ENCODE data around the gene TMEM205.
"Not testable (repeated sequence)": the region's sequence is repeated elsewhere in the genome, so short reads cannot be mapped to it uniquely, and the experiment has no call there.

Gene TMEM205

DNA sequence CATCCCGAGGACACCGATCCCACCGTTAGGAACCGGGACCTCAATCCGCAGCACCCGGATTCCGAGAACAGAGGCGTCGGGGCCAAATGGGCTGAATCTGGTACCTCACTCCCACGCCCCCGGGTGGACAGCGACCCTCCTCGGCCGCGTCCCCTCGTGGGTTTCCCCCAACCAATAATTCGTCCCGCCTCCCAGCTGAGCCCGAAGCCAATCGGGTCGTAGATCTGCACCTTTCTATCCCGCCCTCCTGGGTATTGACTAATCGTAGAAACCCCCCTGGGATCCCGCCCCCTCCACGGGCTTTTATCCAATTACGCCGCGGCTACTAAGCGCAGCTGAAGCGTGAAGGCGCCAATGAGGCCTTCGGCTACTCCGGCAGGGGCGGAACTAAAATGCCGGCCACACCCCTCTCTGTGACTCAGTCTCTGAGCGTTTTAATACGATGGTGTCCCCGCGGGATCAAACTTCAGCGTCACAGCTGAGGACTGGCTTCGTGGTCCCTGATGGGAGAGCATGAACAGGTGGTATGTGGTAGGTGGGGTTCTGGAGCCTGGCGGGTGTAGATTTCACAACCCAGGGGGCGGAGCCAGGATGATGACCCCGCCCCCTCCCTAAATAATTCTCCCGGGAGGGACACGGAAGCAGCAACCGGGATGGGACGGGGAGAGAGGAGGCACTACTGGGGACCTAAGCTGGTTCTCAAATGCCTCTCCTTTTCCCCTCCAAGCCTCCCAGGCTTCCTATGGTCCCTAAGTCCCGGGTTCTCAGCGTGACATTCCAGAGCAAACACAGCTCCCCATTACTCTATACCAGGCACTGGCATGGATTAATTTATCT lies at the start of gene TMEM205, which contains the start of gene CCDC159:
TSS of gene TMEM205 (minus strand) at position 165 of the 837 bp plus-strand sequence. CDS start 649 bp downstream, outside the sequence.
TSS of gene CCDC159 (plus strand) at position 416 of the 837 bp plus-strand sequence. CDS start at position 504, 88 bp downstream.
- peak; percentile 98 for DNase-seq (ENCODE audit: low read depth in 2 of 2)

GRCh38 chr19:11390933-11391680 lies 45.0 kb upstream of the TMEM205 start:
- DNase-seq (ENCODE audit: low read depth in 2 of 2): no peak

DNA sequence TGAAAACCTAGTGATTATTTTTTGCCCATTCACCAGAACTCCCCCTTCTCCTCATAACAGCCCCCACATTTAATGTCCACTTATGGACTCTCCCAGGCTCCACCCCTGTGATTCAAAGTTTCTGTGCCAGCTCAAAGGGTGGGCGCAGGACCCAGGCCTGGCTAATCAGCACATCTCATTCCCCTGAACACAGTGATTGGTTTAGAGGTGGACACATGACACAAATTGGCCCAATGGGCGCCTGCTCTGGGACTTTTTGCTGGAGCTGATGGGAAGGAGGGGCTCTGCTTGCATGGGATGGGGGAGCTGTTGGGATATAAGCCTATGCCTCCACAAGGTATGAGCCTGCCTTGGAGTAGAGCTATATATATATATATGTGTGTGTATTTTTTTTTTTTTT lies 44.3 kb upstream of the TMEM205 start:
- DNase-seq (ENCODE audit: low read depth in 2 of 2): no peak

GRCh38 chr19:11387162-11388034 lies 41.3 kb upstream of the TMEM205 start:
- DNase-seq (ENCODE audit: low read depth in 2 of 2): no peak

DNA sequence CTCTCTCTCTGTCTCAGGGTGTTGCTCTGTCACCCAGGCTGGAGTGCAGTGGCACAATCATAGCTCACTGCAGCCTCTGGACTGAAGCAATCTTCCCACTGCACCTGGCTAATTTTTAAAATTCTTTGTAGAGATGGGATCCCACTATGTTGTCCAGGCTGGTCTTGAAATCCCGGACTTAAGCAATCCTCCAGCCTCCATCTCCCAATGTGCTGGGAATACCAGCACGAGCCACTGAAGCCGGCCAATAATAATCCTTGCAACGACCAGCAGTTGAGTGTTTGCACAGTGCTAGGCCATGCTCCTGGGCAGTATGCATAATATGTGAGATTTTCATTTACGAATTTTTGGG lies 38.7 kb upstream of the TMEM205 start:
- DNase-seq (ENCODE audit: low read depth in 2 of 2): no peak

DNA sequence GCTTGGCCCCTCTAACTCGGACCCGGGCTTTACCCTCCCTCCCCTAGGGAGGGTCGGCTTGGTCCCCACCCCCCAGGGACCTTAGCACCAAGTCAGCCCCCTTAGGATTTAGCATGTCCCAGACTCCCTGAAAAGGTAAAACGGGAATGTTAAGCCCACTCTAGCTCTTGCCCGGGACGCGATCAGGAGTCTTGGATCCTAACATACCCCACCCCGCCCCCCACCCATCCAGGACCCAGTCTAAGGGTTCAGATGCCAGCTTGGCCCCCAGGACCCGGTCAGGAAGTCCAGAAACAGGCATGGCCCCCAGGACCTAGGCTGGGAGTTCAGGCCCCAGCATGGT lies 37.6 kb upstream of the TMEM205 start:
- no peak for DNase-seq (ENCODE audit: low read depth in 2 of 2)

- DNase-seq (ENCODE audit: low read depth in 2 of 2): no peak
Observed at GRCh38 chr19:11382898-11383705, 37.0 kb upstream of the TMEM205 start.

- DNase-seq (ENCODE audit: low read depth in 2 of 2): peak; percentile 89 to 93
Observed at GRCh38 chr19:11380653-11381537, 34.8 kb upstream of the TMEM205 start.

DNA sequence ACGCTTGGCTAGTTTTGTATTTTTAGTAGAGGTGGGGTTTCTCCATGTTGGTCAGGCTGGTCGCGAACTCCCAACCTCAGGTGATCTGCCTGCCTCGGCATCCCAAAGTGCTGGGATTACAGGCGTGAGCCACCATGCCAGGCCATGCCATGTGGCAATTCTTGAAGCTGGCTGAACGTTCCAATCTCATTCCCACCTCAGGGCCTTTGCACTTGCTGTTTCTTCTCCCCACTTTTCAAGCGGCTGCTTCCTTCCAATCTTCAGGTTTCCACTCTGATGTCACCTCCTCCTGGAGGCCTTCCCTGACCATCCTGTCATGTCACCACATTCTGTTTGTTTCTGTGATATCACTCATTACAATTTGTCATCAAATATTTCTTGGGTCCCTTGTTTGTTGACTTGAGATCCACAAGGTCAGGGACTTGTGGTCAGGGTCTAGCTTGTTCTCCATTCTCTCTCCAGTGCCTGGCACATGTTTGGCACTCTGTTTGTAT lies 33.8 kb upstream of the TMEM205 start:
- no peak for DNase-seq (ENCODE audit: low read depth in 2 of 2)

DNA sequence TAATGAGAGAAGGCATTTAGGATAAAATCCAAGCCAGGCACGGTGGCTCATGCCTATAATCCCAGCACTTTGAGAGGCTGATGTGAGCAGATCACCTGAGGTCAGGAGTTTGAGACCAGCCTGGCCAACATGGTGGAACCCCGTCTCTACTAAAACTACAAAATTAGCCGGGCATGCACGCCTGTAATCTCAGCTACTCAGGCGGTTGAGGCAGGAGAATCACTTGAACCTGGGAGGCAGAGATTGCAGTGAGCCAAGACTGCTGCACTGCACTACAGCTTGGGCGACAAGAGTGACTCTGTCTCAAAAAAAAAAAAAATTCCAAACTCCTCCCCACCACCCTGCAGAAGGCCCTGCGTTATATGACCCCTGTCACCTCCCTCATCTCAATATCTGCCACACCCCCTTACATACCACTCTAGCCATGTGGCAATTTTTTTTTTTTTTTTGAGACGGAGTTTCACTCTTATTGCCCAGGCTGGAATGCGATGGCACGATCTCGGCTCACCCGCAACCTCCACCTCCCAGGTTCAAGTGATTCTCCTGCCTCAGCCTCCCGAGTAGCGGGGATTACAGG lies 33.3 kb upstream of the TMEM205 start:
- not testable (repeated sequence) for DNase-seq (ENCODE audit: low read depth in 2 of 2)

DNA sequence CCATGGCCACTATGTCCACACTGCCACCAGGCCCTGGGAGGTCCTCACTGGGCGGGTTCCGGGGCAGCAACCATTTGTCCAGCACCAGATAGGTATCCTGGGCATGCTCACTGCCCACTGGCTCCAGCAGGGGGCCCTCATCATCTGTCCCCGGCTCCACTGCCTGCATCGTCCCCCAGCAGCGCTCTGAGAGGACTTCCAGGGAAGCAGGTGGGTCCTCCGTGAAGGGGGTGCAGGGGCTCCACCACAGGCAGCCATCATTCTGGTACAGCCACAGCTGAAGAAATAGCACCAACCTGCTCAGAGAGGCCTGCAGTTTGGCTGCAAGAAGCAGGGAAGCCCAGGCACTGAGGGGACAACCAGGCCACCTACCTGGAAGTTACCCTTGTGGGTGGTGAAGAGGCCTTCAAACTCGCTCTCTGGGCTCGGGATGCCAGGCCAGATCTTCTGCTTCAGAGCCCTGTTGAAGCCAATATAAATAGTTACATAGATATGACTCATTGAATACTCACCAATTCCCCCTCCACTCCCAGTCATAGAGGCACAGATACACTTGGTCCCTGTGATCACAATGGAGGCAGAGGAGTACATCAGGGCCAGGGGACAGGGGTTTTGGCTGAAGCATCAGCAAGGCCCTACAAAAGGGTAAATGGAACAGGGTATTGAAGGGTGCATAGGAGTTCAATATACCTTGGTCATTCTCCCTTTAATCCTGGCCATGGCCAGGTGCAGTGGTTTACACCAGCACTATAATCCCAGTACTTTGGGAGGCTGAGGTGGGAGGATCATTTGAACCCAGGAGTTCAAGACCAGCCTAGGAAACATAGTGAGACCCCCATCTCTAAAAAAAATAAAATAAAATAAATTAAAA lies 32.5 kb upstream of the TMEM205 start:
- DNase-seq (ENCODE audit: low read depth in 2 of 2): no peak

DNA sequence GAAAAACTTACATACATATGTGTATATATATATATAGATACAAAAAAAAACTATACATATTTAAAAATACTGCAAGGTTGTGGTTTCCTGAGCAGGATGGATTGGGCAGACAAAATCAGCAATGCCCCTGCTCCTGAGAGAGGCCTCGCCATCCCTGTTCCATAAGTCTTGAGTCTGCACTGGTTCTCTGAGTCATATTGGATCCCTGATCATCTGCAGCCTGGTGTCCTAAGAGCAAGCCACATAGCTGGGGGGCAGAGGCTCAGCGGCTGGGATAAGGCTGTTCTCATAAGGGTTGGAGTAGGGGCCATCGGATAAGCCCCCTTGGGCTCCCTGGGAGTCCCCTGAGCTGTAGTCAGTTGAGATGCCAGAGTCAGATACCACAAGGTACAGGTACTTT lies 31.7 kb upstream of the TMEM205 start:
- DNase-seq (ENCODE audit: low read depth in 2 of 2): no peak

DNA sequence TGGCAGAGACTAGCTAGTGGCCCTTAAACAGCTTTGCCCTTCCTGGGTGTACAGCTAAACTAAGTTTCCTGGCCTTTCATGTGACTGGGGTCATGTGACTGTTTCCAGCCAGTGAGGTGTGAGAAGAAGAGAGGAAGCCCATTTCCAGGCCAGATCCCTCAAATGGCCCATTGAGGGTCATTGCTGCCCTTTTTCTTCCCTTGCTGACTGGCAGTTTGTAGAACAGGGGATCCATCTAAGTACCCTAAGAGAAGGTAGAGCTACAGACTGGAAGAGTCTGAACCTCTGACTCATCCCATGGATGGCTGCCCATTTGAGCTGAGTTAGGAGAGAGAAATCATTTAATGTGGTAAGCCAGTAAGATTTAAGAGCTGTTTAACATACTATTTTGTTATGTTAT lies 31.2 kb upstream of the TMEM205 start:
- DNase-seq (ENCODE audit: low read depth in 2 of 2): no peak

DNA sequence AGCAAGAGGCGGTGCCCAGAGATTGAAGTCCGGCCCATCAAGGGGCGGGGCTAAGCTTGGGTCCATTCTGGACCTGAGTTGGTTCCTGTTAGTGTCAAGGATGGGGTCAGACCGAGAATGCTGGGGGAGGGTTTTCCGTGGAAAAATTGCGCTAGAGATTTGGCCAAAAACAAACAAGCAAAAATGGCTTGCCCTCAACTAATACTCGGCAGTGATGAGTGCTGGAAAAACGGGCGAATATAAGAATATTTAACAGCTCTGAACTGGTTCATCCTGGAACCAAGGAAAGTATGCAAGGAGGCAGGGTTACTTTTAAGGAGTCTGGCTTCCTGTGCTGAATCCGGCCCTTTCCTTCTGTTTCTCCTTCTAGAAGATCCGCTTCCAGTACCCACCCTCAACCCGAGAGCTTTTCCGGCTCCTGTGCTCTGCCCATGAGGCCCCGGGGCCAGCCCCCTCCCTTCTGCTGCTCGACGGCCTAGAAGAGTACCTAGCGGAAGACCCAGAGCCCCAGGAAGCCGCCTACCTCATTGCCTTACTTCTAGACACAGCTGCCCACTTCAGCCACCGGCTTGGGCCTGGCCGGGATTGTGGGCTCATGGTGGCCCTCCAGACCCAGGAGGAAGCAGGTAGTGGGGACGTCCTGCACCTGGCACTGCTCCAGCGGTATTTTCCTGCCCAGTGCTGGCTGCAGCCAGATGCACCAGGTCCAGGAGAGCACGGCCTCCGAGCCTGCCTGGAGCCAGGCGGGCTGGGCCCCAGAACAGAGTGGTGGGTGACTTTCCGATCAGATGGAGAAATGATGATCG lies 29.3 kb upstream of the TMEM205 start:
- peak; percentile 35 to 51 for DNase-seq (ENCODE audit: low read depth in 2 of 2)

GRCh38 chr19:11374433-11375142 lies 28.5 kb upstream of the TMEM205 start, which contains the start of gene SWSAP1:
SWSAP1 (plus strand) TSS chr19:11374666; CDS start chr19:11374681, 15 bp downstream.
- peak; percentile 89 to 95 for DNase-seq (ENCODE audit: low read depth in 2 of 2)

GRCh38 chr19:11373885-11374432 lies 27.9 kb upstream of the TMEM205 start:
- DNase-seq (ENCODE audit: low read depth in 2 of 2): no peak
